ENCODE results near the gene KHK.
A peak's percentile ranks its signal among the peaks of the same experiment; 100 is the strongest.

The KHK gene

DNA sequence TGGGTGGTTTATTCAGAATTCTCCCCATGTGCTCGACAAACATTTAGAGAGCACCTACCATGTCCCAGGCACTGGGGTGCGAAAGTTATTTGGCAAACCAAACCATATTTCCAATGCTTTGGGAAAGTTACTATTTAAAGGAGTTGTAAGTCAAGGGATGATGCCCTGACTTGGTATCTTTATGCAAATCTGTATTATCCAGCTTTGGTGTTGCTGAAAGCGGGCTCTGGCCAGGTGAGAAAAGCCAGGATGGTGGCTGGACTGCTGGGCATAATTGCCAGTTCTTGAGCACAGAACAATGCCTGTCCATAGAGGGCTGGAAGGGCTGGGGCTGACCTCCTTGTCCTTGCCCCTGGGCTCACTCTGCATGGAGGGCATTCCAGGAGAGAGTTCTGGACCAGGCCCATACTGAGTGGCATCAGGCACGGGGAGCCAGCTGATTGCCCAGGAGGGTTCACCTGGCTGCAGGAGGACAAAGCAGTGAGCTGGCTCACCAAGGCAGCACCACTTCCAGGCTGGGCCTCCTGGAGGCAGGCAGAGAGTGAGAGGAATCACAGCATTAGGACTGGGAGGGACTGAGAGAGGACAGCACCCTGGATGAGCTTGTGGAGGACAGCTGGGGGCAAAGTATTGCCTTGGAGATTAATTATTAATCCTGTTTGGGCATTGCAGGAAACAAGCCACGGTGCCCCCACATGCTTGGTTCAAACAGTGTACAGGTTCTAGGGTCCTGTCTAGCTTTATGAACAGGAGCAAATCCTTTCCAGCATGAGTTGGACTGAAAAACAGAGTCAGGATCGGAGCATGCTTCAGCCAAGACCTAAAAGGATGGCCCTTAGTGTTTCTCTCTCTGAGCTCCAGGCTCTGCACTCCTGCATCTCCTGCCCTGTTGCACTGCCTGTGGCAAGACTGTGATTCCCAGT is 7.1 kb downstream of the KHK start:
- H3K9ac ChIP-seq (ENCODE audit: low read length): no peak overlapping the region
- no CpG with 5 or more reads among the region's 6 CpGs for WGBS (ENCODE audit: extremely low coverage, insufficient coverage, insufficient read length)
- no peaks in the 10 kb centered on the region for H3K36me3 ChIP-seq (ENCODE audit: control insufficient read depth in 1 of 2, insufficient read depth in 2 of 2, low read length in 2 of 2)
- H3K4me1 ChIP-seq (ENCODE audit: control insufficient read depth in 1 of 2, insufficient read depth in 2 of 2, low read length in 2 of 2): peaks cover 4% of the 10 kb centered on the region in 2 experiments
- no peak overlapping the region for H3K4ac ChIP-seq (ENCODE audit: low read depth, low read length)
- no peak overlapping the region for H3K14ac ChIP-seq (ENCODE audit: low read length)
- peak overlapping the region; percentile 50 for H3K23ac ChIP-seq (ENCODE audit: low read length)
- no peak overlapping the region for H2AFZ ChIP-seq (ENCODE audit: insufficient read depth, low read length, poor library complexity)
- H3K18ac ChIP-seq (ENCODE audit: low read length): no peak overlapping the region
- H3K4me2 ChIP-seq (ENCODE audit: low read length): no peak overlapping the region
- no peak overlapping the region for H4K91ac ChIP-seq (ENCODE audit: low read depth, low read length)
- H4K12ac ChIP-seq (ENCODE audit: low read depth, low read length): no peak overlapping the region
- H3K4me3 ChIP-seq (ENCODE audit: low read depth, low read length): no peak overlapping the region
- no peak overlapping the region for H2BK12ac ChIP-seq (ENCODE audit: low read length)
- no peak overlapping the region for H2AK5ac ChIP-seq (ENCODE audit: low read length)
- no peak overlapping the region for H4K8ac ChIP-seq (ENCODE audit: low read depth, low read length)
- H3K27me3 ChIP-seq (ENCODE audit: insufficient read depth, low read length): no peaks in the 10 kb centered on the region
- H3K79me2 ChIP-seq (ENCODE audit: control insufficient read depth, insufficient read depth, low read length, poor library complexity): no peaks in the 10 kb centered on the region
- DNase-seq: no peak
- no peak overlapping the region for H3K27ac ChIP-seq (ENCODE audit: low read depth, low read length)
- H3K9me3 ChIP-seq (ENCODE audit: insufficient read depth, low read depth, low read length): no peaks in the 10 kb centered on the region
- H2BK120ac ChIP-seq (ENCODE audit: insufficient read depth, low read length, poor library complexity): no peak overlapping the region
- no peak overlapping the region for H2BK5ac ChIP-seq (ENCODE audit: low read depth, low read length, poor library complexity)
- H3K79me1 ChIP-seq (ENCODE audit: low read length): peaks cover 7% of the 10 kb centered on the region

DNA sequence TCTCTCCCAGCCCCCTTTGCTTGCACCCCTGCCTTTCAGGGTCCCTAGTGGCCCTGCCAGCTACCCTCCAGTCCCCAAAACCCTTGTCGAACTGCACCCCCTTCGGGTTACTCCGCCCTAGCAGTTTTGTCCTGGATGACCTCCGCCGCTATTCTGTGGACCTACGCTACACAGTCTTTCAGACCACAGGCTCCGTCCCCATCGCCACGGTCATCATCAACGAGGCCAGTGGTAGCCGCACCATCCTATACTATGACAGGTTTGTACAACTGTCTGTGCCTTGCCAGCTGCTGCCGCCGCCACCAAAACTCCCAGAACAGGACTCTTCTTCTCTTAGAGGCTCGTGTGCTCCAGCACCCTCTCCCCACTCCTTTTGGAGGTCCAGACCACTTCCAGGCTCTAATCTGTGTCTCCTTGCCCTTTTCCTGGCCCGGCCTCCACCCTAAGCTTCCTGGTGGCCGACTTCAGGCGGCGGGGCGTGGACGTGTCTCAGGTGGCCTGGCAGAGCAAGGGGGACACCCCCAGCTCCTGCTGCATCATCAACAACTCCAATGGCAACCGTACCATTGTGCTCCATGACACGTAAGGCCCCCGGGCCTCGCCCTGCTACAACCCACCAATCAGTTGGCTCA is 7.9 kb downstream of the KHK start:
- no peaks in the 10 kb centered on the region for H3K27me3 ChIP-seq (ENCODE audit: insufficient read depth, low read length)
- no peak overlapping the region for H2BK12ac ChIP-seq (ENCODE audit: low read length)
- H3K36me3 ChIP-seq (ENCODE audit: control insufficient read depth in 1 of 2, insufficient read depth in 2 of 2, low read length in 2 of 2): no peaks in the 10 kb centered on the region
- H3K23ac ChIP-seq (ENCODE audit: low read length): no peak overlapping the region
- H2BK5ac ChIP-seq (ENCODE audit: low read depth, low read length, poor library complexity): no peak overlapping the region
- no peak for DNase-seq
- no peak overlapping the region for H3K4me2 ChIP-seq (ENCODE audit: low read length)
- H2AK5ac ChIP-seq (ENCODE audit: low read length): no peak overlapping the region
- peaks cover 7% of the 10 kb centered on the region for H3K79me1 ChIP-seq (ENCODE audit: low read length)
- peaks cover 4% of the 10 kb centered on the region in 2 experiments for H3K4me1 ChIP-seq (ENCODE audit: control insufficient read depth in 1 of 2, insufficient read depth in 2 of 2, low read length in 2 of 2)
- no peak overlapping the region for H3K18ac ChIP-seq (ENCODE audit: low read length)
- no peaks in the 10 kb centered on the region for H3K79me2 ChIP-seq (ENCODE audit: control insufficient read depth, insufficient read depth, low read length, poor library complexity)
- H3K4ac ChIP-seq (ENCODE audit: low read depth, low read length): no peak overlapping the region
- no peak overlapping the region for H3K9ac ChIP-seq (ENCODE audit: low read length)
- WGBS (ENCODE audit: extremely low coverage, insufficient coverage, insufficient read length): no CpG with 5 or more reads among the region's 24 CpGs
- no peak overlapping the region for H4K91ac ChIP-seq (ENCODE audit: low read depth, low read length)
- no peak overlapping the region for H4K12ac ChIP-seq (ENCODE audit: low read depth, low read length)
- no peak overlapping the region for H3K4me3 ChIP-seq (ENCODE audit: low read depth, low read length)
- no peak overlapping the region for H3K27ac ChIP-seq (ENCODE audit: low read depth, low read length)
- H2AFZ ChIP-seq (ENCODE audit: insufficient read depth, low read length, poor library complexity): no peak overlapping the region
- H3K14ac ChIP-seq (ENCODE audit: low read length): no peak overlapping the region
- H3K9me3 ChIP-seq (ENCODE audit: insufficient read depth, low read depth, low read length): no peaks in the 10 kb centered on the region
- H4K8ac ChIP-seq (ENCODE audit: low read depth, low read length): no peak overlapping the region
- no peak overlapping the region for H2BK120ac ChIP-seq (ENCODE audit: insufficient read depth, low read length, poor library complexity)

GRCh38 chr2:27095427-27095744 is 8.8 kb downstream of the KHK start:
- H4K91ac ChIP-seq (ENCODE audit: low read depth, low read length): peak overlapping the region; percentile 31
- H3K23ac ChIP-seq (ENCODE audit: low read length): no peak overlapping the region
- H3K4me2 ChIP-seq (ENCODE audit: low read length): no peak overlapping the region
- H3K9ac ChIP-seq (ENCODE audit: low read length): no peak overlapping the region
- H2BK120ac ChIP-seq (ENCODE audit: insufficient read depth, low read length, poor library complexity): no peak overlapping the region
- H2BK12ac ChIP-seq (ENCODE audit: low read length): no peak overlapping the region
- no peak overlapping the region for H3K4me3 ChIP-seq (ENCODE audit: low read depth, low read length)
- no peaks in the 10 kb centered on the region for H3K79me2 ChIP-seq (ENCODE audit: control insufficient read depth, insufficient read depth, low read length, poor library complexity)
- no peak overlapping the region for H2AK5ac ChIP-seq (ENCODE audit: low read length)
- H2BK5ac ChIP-seq (ENCODE audit: low read depth, low read length, poor library complexity): no peak overlapping the region
- no peak overlapping the region for H3K4ac ChIP-seq (ENCODE audit: low read depth, low read length)
- no peak overlapping the region for H3K14ac ChIP-seq (ENCODE audit: low read length)
- no peak overlapping the region for H2AFZ ChIP-seq (ENCODE audit: insufficient read depth, low read length, poor library complexity)
- no peak overlapping the region for H3K18ac ChIP-seq (ENCODE audit: low read length)
- peak overlapping the region; percentile 96 for H4K8ac ChIP-seq (ENCODE audit: low read depth, low read length)
- peak overlapping the region; percentile 20 for H3K27ac ChIP-seq (ENCODE audit: low read depth, low read length)
- no peaks in the 10 kb centered on the region for H3K27me3 ChIP-seq (ENCODE audit: insufficient read depth, low read length)
- WGBS (ENCODE audit: extremely low coverage, insufficient coverage, insufficient read length): no CpG with 5 or more reads among the region's 2 CpGs
- no peaks in the 10 kb centered on the region for H3K36me3 ChIP-seq (ENCODE audit: control insufficient read depth in 1 of 2, insufficient read depth in 2 of 2, low read length in 2 of 2)
- peaks cover 7% of the 10 kb centered on the region for H3K79me1 ChIP-seq (ENCODE audit: low read length)
- peaks cover 4% of the 10 kb centered on the region in 2 experiments for H3K4me1 ChIP-seq (ENCODE audit: control insufficient read depth in 1 of 2, insufficient read depth in 2 of 2, low read length in 2 of 2)
- H4K12ac ChIP-seq (ENCODE audit: low read depth, low read length): no peak overlapping the region
- DNase-seq: no peak
- H3K9me3 ChIP-seq (ENCODE audit: insufficient read depth, low read depth, low read length): no peaks in the 10 kb centered on the region

GRCh38 chr2:27095745-27096651 is 9.4 kb downstream of the KHK start:
- Histone ChIP-seq H4K12ac (ENCODE audit: low read depth, low read length) (peak overlapping the region; percentile 55), H3K27ac (ENCODE audit: low read depth, low read length) (peak overlapping the region; percentile 24), H3K18ac (ENCODE audit: low read length) (peak overlapping the region; percentile 9), H3K79me1 (ENCODE audit: low read length) (peaks cover 7% of the 10 kb centered on the region), H3K9me3 (ENCODE audit: insufficient read depth, low read depth, low read length) (no peaks in the 10 kb centered on the region), H2BK12ac (ENCODE audit: low read length) (peak overlapping the region; percentile 33), H3K36me3 (ENCODE audit: control insufficient read depth in 1 of 2, insufficient read depth in 2 of 2, low read length in 2 of 2) (no peaks in the 10 kb centered on the region), H3K79me2 (ENCODE audit: control insufficient read depth, insufficient read depth, low read length, poor library complexity) (no peaks in the 10 kb centered on the region), H2AK5ac (ENCODE audit: low read length) (no peak overlapping the region), H2BK120ac (ENCODE audit: insufficient read depth, low read length, poor library complexity) (peak overlapping the region; percentile 62), H2BK5ac (ENCODE audit: low read depth, low read length, poor library complexity) (peak overlapping the region; percentile 43), H3K4me3 (ENCODE audit: low read depth, low read length) (no peak overlapping the region), H3K4me2 (ENCODE audit: low read length) (peak overlapping the region; percentile 62), H3K14ac (ENCODE audit: low read length) (peak overlapping the region; percentile 25), H4K91ac (ENCODE audit: low read depth, low read length) (peak overlapping the region; percentile 31), H3K23ac (ENCODE audit: low read length) (no peak overlapping the region), H2AFZ (ENCODE audit: insufficient read depth, low read length, poor library complexity) (peak overlapping the region; percentile 87), H3K9ac (ENCODE audit: low read length) (peak overlapping the region; percentile 11), H3K4me1 (ENCODE audit: control insufficient read depth in 1 of 2, insufficient read depth in 2 of 2, low read length in 2 of 2) (peaks cover 4% of the 10 kb centered on the region in 2 experiments), H3K4ac (ENCODE audit: low read depth, low read length) (no peak overlapping the region), H4K8ac (ENCODE audit: low read depth, low read length) (peak overlapping the region; percentile 96), H3K27me3 (ENCODE audit: insufficient read depth, low read length) (no peaks in the 10 kb centered on the region)
- DNase-seq: peak; percentile 44 to 70
- WGBS (ENCODE audit: extremely low coverage, insufficient coverage, insufficient read length): no CpG with 5 or more reads among the region's 18 CpGs

Data from trophoblast cell (in vitro differentiated cells and primary cell).